ENCODE measurements around the gene PRAC1. TPM values are rescaled to one million over a fixed set of nuclear protein-coding genes. Genes with fewer than 3 reads are reported as not detected.

PRAC1 gene
- total and polyA plus RNA-seq, 11 donors: not detected

- H3K4me1 ChIP-seq: no peaks in the 10 kb centered on the region
- intact Hi-C loops (cut with DNase I): loop anchor here in 1 of 10 donors (10.0 kb wide), 1 partner anchor 257 kb away; no protein-coding TSS in a partner anchor
- 4 to 8% (median 7%) methylated on average over 35 to 53 of the region's 53 CpGs for WGBS, 4 donors
- no peaks in the 10 kb centered on the region for H3K9me3 ChIP-seq
- no peak for DNase-seq
- peaks cover 72 to 99% (median 98%) of the 10 kb centered on the region in 9 donors for H3K27me3 ChIP-seq
- H3K36me3 ChIP-seq: no peaks in the 10 kb centered on the region
- no peak for ATAC-seq
- TF ChIP-seq POLR2A (IDR thresholded peaks at IDR 0.05) (no peak), CTCF (IDR thresholded peaks at IDR 0.05) (no peak)
- no peak overlapping the region for H3K4me3 ChIP-seq
- no peak overlapping the region for H3K27ac ChIP-seq
These were observed 25.4 kb upstream of the PRAC1 start for GRCh38 chr17:48747445-48748363.

GRCh38 chr17:48746916-48747444 lies 24.7 kb upstream of the PRAC1 start:
- Histone ChIP-seq H3K27ac (no peak overlapping the region), H3K4me1 (no peaks in the 10 kb centered on the region), H3K27me3 (peaks cover 69 to 99% (median 98%) of the 10 kb centered on the region in 9 donors), H3K4me3 (no peak overlapping the region), H3K36me3 (no peaks in the 10 kb centered on the region), H3K9me3 (no peaks in the 10 kb centered on the region)
- DNase-seq (no peak), ATAC-seq (no peak)
- intact Hi-C loops (cut with DNase I): loop anchor here in 1 of 10 donors (10.0 kb wide), 1 partner anchor 258 kb away; no protein-coding TSS in a partner anchor
- no peak for TF ChIP-seq CTCF (IDR thresholded peaks at IDR 0.05)
- TF ChIP-seq POLR2A (IDR thresholded peaks at IDR 0.05): no peak
- 1 to 5% (median 3%) methylated on average over 21 of the region's 21 CpGs for WGBS, 4 donors

GRCh38 chr17:48745381-48746275 lies 23.3 kb upstream of the PRAC1 start:
- Histone ChIP-seq H3K9me3 (no peaks in the 10 kb centered on the region), H3K4me1 (no peaks in the 10 kb centered on the region), H3K4me3 (no peak overlapping the region), H3K27ac (no peak overlapping the region), H3K36me3 (no peaks in the 10 kb centered on the region), H3K27me3 (peaks cover 68 to 99% (median 98%) of the 10 kb centered on the region in 9 donors)
- no peak for DNase-seq
- intact Hi-C loops (cut with DNase I): loop anchor here in 1 of 10 donors (10.0 kb wide), 1 partner anchor 259 kb away; no protein-coding TSS in a partner anchor
- TF ChIP-seq CTCF (IDR thresholded peaks at IDR 0.05) (no peak), POLR2A (IDR thresholded peaks at IDR 0.05) (no peak)
- no peak for ATAC-seq
- 12 to 18% (median 14%) methylated on average over 12 of the region's 12 CpGs for WGBS, 4 donors
